SU-DHL-6 (cell line): Measurements from ENCODE around the gene PTPRN2.
"Not testable (repeated sequence)": the region's sequence is repeated elsewhere in the genome, so short reads cannot be mapped to it uniquely, and the experiment has no call there.

Source experiments
- CTCF ChIP-seq: fragments of 200-600 bp; sonication (generic); IDR thresholded peaks from one replicate; pipeline ENCODE4 v1.5.1; 2017; ENCODE audit warnings: antibody characterized with exemption, mild to moderate bottlenecking, low read length, moderate library complexity; ENCODE audit not compliant: insufficient read depth, poor library complexity, severe bottlenecking
- EZH2phosphoT487 ChIP-seq: fragments of 200-600 bp; sonication (generic), shearing (Covaris generic); conservative IDR thresholded peaks from 2 replicates; pipeline ENCODE4 v1.6.1; 2018; ENCODE audit warnings: mild to moderate bottlenecking, antibody characterized with exemption, low read length, moderate library complexity, mixed read lengths

GRCh38 chr7:158147431-158147830 lies 440.2 kb downstream of the PTPRN2 start:
- not testable (repeated sequence) for TF ChIP-seq CTCF, EZH2phosphoT487
